H9 (cell line): ENCODE results near the gene PGR. TPM values are rescaled to one million over a fixed set of nuclear protein-coding genes. Genes with fewer than 3 reads are reported as not detected.

Source experiments
- DNase-seq: peaks from one replicate; pipeline ENCODE4 v3.0.0-alpha.2; 2017
- H2AFZ ChIP-seq: one replicate; pipeline ENCODE4 v1.6.1; 2013; ENCODE audit warnings: mild to moderate bottlenecking, low read length, control low read depth, moderate library complexity
- H2AK5ac ChIP-seq: 2 replicates; pipeline ENCODE4 v1.6.1; 2013; ENCODE audit warnings: low read length, control low read depth, mixed read lengths; ENCODE audit not compliant: insufficient read length
- H2BK120ac ChIP-seq: one replicate; pipeline ENCODE4 v1.6.1; 2013; ENCODE audit warnings: low read depth, mild to moderate bottlenecking, low read length, control low read depth, inconsistent platforms; ENCODE audit not compliant: poor library complexity, severe bottlenecking
- H2BK12ac ChIP-seq: 2 replicates; pipeline ENCODE4 v1.6.1; 2013; ENCODE audit warnings: low read length, control low read depth, mixed read lengths, low read depth; ENCODE audit not compliant: insufficient read length
- H2BK15ac ChIP-seq: 2 replicates; pipeline ENCODE4 v1.6.1; 2013; ENCODE audit warnings: low read depth, low read length, control low read depth
- H2BK20ac ChIP-seq: one replicate; pipeline ENCODE4 v1.6.1; 2013; ENCODE audit warnings: low read depth, mild to moderate bottlenecking, low read length, control low read depth, inconsistent platforms; ENCODE audit not compliant: poor library complexity, severe bottlenecking
- H2BK5ac ChIP-seq: 2 replicates; pipeline ENCODE4 v1.6.1; 2013; ENCODE audit warnings: low read length, control low read depth, mixed read lengths; ENCODE audit not compliant: insufficient read length
- H3K14ac ChIP-seq: 2 replicates; pipeline ENCODE4 v1.6.1; 2013; ENCODE audit warnings: low read length, control low read depth; ENCODE audit not compliant: insufficient read depth
- H3K18ac ChIP-seq: 2 replicates; pipeline ENCODE4 v1.6.1; 2013; ENCODE audit warnings: low read depth, mild to moderate bottlenecking, mixed read lengths, low read length, control low read depth; ENCODE audit not compliant: insufficient read length
- H3K23ac ChIP-seq: 2 replicates; pipeline ENCODE4 v1.6.1; 2013; ENCODE audit warnings: low read length, control low read depth, mixed read lengths, low read depth; ENCODE audit not compliant: insufficient read length
- H3K23me2 ChIP-seq: 2 replicates; pipeline ENCODE4 v1.6.1; 2013; ENCODE audit warnings: low read depth, mild to moderate bottlenecking, mixed read lengths, low read length, control low read depth; ENCODE audit not compliant: insufficient read length, poor library complexity, severe bottlenecking
- H3K27ac ChIP-seq: 2 replicates; pipeline ENCODE4 v1.5.1; 2013; ENCODE audit warnings: low read length, control low read depth, mixed read lengths, low read depth; ENCODE audit not compliant: insufficient read length
- H3K27me3 ChIP-seq: 2 replicates; pipeline ENCODE4 v1.6.1; 2013; ENCODE audit warnings: low read length, control low read depth, inconsistent platforms; ENCODE audit not compliant: insufficient read depth
- H3K4ac ChIP-seq: 2 replicates; pipeline ENCODE4 v1.6.1; 2013; ENCODE audit warnings: low read depth, mild to moderate bottlenecking, control low read depth, inconsistent platforms, low read length, moderate library complexity
- H3K4me1 ChIP-seq: 2 replicates; pipeline ENCODE4 v1.6.1; 2013; ENCODE audit warnings: low read length, control low read depth, inconsistent platforms; ENCODE audit not compliant: insufficient read depth
- H3K4me2 ChIP-seq: 2 replicates; pipeline ENCODE4 v1.6.1; 2013; ENCODE audit warnings: low read length, control low read depth, mixed read lengths; ENCODE audit not compliant: insufficient read length, insufficient read depth
- H3K56ac ChIP-seq: 2 replicates; pipeline ENCODE4 v1.6.1; 2013; ENCODE audit warnings: low read depth, mild to moderate bottlenecking, mixed read lengths, low read length, control low read depth; ENCODE audit not compliant: insufficient read length
- H3K79me1 ChIP-seq: 2 replicates; pipeline ENCODE4 v1.6.1; 2013; ENCODE audit warnings: low read depth, mild to moderate bottlenecking, moderate library complexity, low read length, control low read depth, inconsistent platforms; ENCODE audit not compliant: insufficient read depth, poor library complexity, severe bottlenecking
- H3K79me2 ChIP-seq: 2 replicates; pipeline ENCODE4 v1.6.1; 2013; ENCODE audit warnings: low read length, control low read depth, inconsistent platforms; ENCODE audit not compliant: insufficient read depth
- H3K9ac ChIP-seq: 2 replicates; pipeline ENCODE4 v1.6.1; 2013; ENCODE audit warnings: low read length, control low read depth, mixed read lengths; ENCODE audit not compliant: insufficient read length; ENCODE audit errors: extremely low read depth
- H3K9me3 ChIP-seq: one replicate; pipeline ENCODE4 v1.6.1; 2013; ENCODE audit warnings: low read depth, low read length, inconsistent platforms; ENCODE audit not compliant: control insufficient read depth
- H3T11ph ChIP-seq: one replicate; pipeline ENCODE4 v1.6.1; 2013; ENCODE audit warnings: mild to moderate bottlenecking, low read length, control low read depth, inconsistent platforms
- H4K20me1 ChIP-seq: one replicate; pipeline ENCODE4 v1.6.1; 2013; ENCODE audit not compliant: control insufficient read depth, insufficient read length, insufficient read depth
- H4K5ac ChIP-seq: 2 replicates; pipeline ENCODE4 v1.6.1; 2013; ENCODE audit warnings: low read depth, mild to moderate bottlenecking, mixed read lengths, low read length, control low read depth; ENCODE audit not compliant: insufficient read length
- H4K8ac ChIP-seq: replicated peaks from 2 replicates; pipeline ENCODE4 v1.6.1; 2013; ENCODE audit warnings: low read length, control low read depth, mixed read lengths, low read depth; ENCODE audit not compliant: insufficient read length
- H4K91ac ChIP-seq: 2 replicates; pipeline ENCODE4 v1.6.1; 2013; ENCODE audit warnings: low read depth, mild to moderate bottlenecking, moderate library complexity, mixed read lengths, low read length, control low read depth; ENCODE audit not compliant: insufficient read length
- H3K27ac Mint-ChIP-seq, 3 experiments: 2 replicates in 2 of 3; 3 replicates in 1 of 3; pipeline ENCODE4 v1.8.0; 2020 to 2021; ENCODE audit warnings: mixed read lengths in 3 of 3, mild to moderate bottlenecking in 1 of 3, moderate library complexity in 1 of 3
- H3K27me3 Mint-ChIP-seq: 2 replicates; pipeline ENCODE4 v1.8.0; 2021; ENCODE audit warnings: low read depth, mild to moderate bottlenecking, moderate library complexity, mixed read lengths
- H3K36me3 Mint-ChIP-seq, 3 experiments: 2 replicates in 2 of 3; 3 replicates in 1 of 3; pipeline ENCODE4 v1.8.0; 2020 to 2021; ENCODE audit warnings: low read depth in 3 of 3, mixed read lengths in 3 of 3; ENCODE audit not compliant: insufficient read depth in 1 of 3
- H3K4me1 Mint-ChIP-seq, 2 experiments: 2 replicates each; pipeline ENCODE4 v1.8.0; 2020; ENCODE audit warnings: mixed read lengths in 2 of 2
- H3K4me3 Mint-ChIP-seq, 2 experiments: 2 replicates in 1 of 2; 3 replicates in 1 of 2; pipeline ENCODE4 v1.8.0; 2020 to 2021; ENCODE audit warnings: mild to moderate bottlenecking in 2 of 2, mixed read lengths in 2 of 2, moderate library complexity in 1 of 2
- H3K9me3 Mint-ChIP-seq, 2 experiments: 2 replicates in 1 of 2; 3 replicates in 1 of 2; pipeline ENCODE4 v1.8.0; 2020; ENCODE audit warnings: mild to moderate bottlenecking in 2 of 2, mixed read lengths in 2 of 2, moderate library complexity in 1 of 2
- WGBS: extraction: QIAGEN DNeasy Blood & Tissue Kit; methylation state at CpG from one replicate; pipeline ENCODE4 v1.1.7; 2013; ENCODE audit warnings: missing lambda C conversion rate, low lambda C conversion rate, mixed read lengths; ENCODE audit not compliant: insufficient read length; ENCODE audit errors: extremely low coverage; 5-methylcytosine and 5-hydroxymethylcytosine counted together
- total RNA-seq: library from RNA; stranded (reverse); gene quantifications from 2 replicates; pipeline ENCODE4 v1.2.1, GENCODE V29; 2021
- TF ChIP-seq, protein P1 (sequence below): fragments of 200-600 bp; sonication (generic); conservative IDR thresholded peaks from 3 replicates; pipeline ENCODE4 v1.8.0; 2021; ENCODE audit warnings: antibody characterized with exemption, mild to moderate bottlenecking

Gene PGR
- total RNA-seq, 1 experiment from 2014 or later: 0.02 TPM

GRCh38 chr11:101083335-101083734 lies 46.3 kb downstream of the PGR start:
- no peak overlapping the region for H3K14ac ChIP-seq
- no peaks in the 10 kb centered on the region for H3K9me3 ChIP-seq
- WGBS: no CpG with 5 or more reads among the region's 1 CpG
- no peak overlapping the region for H2BK5ac ChIP-seq
- no peaks in the 10 kb centered on the region for H3K79me2 ChIP-seq
- no peak overlapping the region for H2AK5ac ChIP-seq
- H3K23ac ChIP-seq: no peak overlapping the region
- no peak overlapping the region for H4K91ac ChIP-seq
- H4K8ac ChIP-seq: no peak overlapping the region
- H3K36me3 Mint-ChIP-seq: peaks cover 17 to 56% (median 21%) of the 10 kb centered on the region in 3 experiments
- H3K4ac ChIP-seq: no peak overlapping the region
- no peak overlapping the region for H3K4me2 ChIP-seq
- no peaks in the 10 kb centered on the region for H3K4me1 ChIP-seq
- no peak overlapping the region for H2BK120ac ChIP-seq
- H4K5ac ChIP-seq: no peak overlapping the region
- H2BK15ac ChIP-seq: no peak overlapping the region
- H3K27ac ChIP-seq: no peak overlapping the region
- H3K9me3 Mint-ChIP-seq: peaks cover 40 to 43% of the 10 kb centered on the region in 2 experiments
- TF ChIP-seq, protein P1, sequence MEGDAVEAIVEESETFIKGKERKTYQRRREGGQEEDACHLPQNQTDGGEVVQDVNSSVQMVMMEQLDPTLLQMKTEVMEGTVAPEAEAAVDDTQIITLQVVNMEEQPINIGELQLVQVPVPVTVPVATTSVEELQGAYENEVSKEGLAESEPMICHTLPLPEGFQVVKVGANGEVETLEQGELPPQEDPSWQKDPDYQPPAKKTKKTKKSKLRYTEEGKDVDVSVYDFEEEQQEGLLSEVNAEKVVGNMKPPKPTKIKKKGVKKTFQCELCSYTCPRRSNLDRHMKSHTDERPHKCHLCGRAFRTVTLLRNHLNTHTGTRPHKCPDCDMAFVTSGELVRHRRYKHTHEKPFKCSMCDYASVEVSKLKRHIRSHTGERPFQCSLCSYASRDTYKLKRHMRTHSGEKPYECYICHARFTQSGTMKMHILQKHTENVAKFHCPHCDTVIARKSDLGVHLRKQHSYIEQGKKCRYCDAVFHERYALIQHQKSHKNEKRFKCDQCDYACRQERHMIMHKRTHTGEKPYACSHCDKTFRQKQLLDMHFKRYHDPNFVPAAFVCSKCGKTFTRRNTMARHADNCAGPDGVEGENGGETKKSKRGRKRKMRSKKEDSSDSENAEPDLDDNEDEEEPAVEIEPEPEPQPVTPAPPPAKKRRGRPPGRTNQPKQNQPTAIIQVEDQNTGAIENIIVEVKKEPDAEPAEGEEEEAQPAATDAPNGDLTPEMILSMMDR: peak; percentile 33; the same call in 2 of the 3 replicates
- H4K20me1 ChIP-seq: no peaks in the 10 kb centered on the region
- H3K23me2 ChIP-seq: no peaks in the 10 kb centered on the region
- no peaks in the 10 kb centered on the region; the same call in 1 of the 2 replicates for H3K27me3 Mint-ChIP-seq
- no peak overlapping the region for H3K9ac ChIP-seq
- H3K4me1 Mint-ChIP-seq: peaks cover 16% of the 10 kb centered on the region in 2 experiments
- no peaks in the 10 kb centered on the region for H3K27me3 ChIP-seq
- no peak overlapping the region for H2BK20ac ChIP-seq
- no peaks in the 10 kb centered on the region for H3K79me1 ChIP-seq
- H2BK12ac ChIP-seq: no peak overlapping the region
- peak overlapping the region in 1 of 3 experiments; percentile 31; a peak in 1 of 7 replicates for H3K27ac Mint-ChIP-seq
- peak; percentile 41 for DNase-seq
- H2AFZ ChIP-seq: no peak overlapping the region
- no peak overlapping the region for H3K18ac ChIP-seq
- H3K56ac ChIP-seq: no peak overlapping the region
- H3T11ph ChIP-seq: no peak overlapping the region
- H3K4me3 Mint-ChIP-seq: no peak overlapping the region
